ELR (cell line): ENCODE results near the gene COG1.

ENCODE experiments used
- DNase-seq: peaks from one replicate; pipeline ENCODE4 v3.0.0-alpha.2; 2015; ENCODE audit warnings: low read depth

COG1 gene

GRCh38 chr17:73228748-73229236 is 35.9 kb downstream of the COG1 start:
- DNase-seq, result peak; percentile 88

GRCh38 chr17:73230088-73230487 is 37.2 kb downstream of the COG1 start:
- DNase-seq, result no peak

- DNase-seq, result peak; percentile 59
Observed at GRCh38 chr17:73231395-73231794, 38.5 kb downstream of the COG1 start.

GRCh38 chr17:73231841-73232586 is 39.2 kb downstream of the COG1 start:
- peak; percentile 97 for DNase-seq

GRCh38 chr17:73232587-73233373 is 39.9 kb downstream of the COG1 start:
- peak; percentile 63 for DNase-seq

- DNase-seq, result no peak
Observed at GRCh38 chr17:73234736-73235135, 41.9 kb downstream of the COG1 start.

- no peak for DNase-seq
Observed at GRCh38 chr17:73237714-73238113, 44.9 kb downstream of the COG1 start.

GRCh38 chr17:73240561-73240960 is 47.7 kb downstream of the COG1 start:
- DNase-seq, result no peak

GRCh38 chr17:73247726-73248125 is 54.9 kb downstream of the COG1 start:
- DNase-seq, result no peak

- DNase-seq, result no peak
Observed at GRCh38 chr17:73248532-73248931, 55.7 kb downstream of the COG1 start.

GRCh38 chr17:73249700-73250099 is 56.8 kb downstream of the COG1 start:
- DNase-seq, result no peak

- DNase-seq, result no peak
Observed at GRCh38 chr17:73250851-73251640, 58.2 kb downstream of the COG1 start.

- no peak for DNase-seq
Observed at GRCh38 chr17:73251871-73252270, 59.0 kb downstream of the COG1 start.

- DNase-seq, result peak; percentile 76
Observed at GRCh38 chr17:73255671-73256181, 62.9 kb downstream of the COG1 start.

GRCh38 chr17:73256220-73256619 is 63.4 kb downstream of the COG1 start:
- DNase-seq, result no peak

GRCh38 chr17:73257516-73257915 is 64.7 kb downstream of the COG1 start:
- DNase-seq, result no peak
